ENCODE data around the gene FUT8.

FUT8 gene

DNA sequence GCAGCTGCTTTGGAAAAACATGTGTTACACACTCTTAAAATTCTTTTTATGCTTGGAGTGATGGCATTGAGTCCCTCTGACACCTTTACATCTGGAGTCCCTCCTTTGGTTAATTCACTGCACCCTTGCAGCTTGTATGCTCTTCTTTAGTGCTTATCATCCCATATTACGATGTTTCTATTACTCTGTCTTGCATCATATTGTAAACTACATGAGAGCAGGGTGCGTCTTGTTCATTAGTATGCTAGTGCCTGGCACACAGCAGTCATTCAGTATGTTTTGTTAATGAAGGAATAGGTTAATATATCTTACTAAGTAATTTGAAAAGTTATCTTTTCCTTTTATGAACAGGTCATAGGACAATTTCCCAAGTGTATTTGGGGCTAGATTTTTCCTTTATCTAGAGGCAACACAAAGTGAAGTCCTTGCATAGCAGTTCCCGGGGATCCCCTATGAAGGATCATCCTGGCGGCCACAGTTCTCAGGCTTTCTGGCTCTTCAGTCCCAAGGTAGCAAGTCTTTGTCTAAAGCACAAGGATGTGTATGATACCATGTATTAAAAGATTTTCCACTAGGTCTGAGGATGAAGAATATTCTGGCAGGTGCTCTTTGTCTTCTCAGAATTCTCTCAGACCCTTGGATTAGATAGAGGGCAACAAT, 363.8 kb downstream of the FUT8 start:
- DNase-seq (ENCODE audit: low spot score): no peak

DNA sequence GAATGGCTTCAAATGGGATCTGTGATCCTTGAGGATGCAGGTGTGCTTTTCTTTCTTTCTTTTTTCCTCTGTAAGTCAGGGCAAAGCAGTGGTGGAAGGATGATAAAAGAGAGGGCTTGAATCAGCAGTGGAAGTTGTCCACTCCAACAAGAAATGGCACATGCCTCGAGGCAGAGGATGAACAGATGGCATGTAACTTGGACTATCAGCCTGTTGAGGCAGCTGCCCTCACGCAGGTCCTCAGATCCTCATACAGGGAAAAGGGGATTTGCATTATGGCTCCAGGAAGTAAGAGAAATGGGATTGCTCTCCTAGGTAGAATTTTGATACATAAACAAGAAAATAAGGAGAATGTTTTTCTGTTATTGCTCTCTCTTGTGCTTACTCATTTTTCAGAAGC, 368.0 kb downstream of the FUT8 start:
- DNase-seq (ENCODE audit: low spot score): no peak

DNA sequence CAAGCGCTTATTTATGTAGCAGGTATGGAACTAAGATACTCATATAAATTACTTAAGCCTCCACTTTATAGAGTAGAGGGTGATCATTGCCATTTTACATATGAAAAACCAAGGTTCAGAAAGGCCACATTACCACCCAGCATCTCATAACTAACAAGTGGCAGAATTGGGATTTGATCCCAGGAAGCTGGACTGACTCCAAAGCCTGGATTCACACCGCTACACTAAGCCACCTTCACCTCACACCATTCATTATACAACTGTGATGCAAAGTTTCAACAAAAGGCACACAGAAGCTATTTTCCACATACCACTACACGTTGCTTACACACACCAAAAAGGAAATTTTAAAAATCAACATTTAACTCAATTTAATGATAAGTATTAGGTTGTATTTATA, 370.6 kb downstream of the FUT8 start:
- no peak for DNase-seq (ENCODE audit: low spot score)

DNA sequence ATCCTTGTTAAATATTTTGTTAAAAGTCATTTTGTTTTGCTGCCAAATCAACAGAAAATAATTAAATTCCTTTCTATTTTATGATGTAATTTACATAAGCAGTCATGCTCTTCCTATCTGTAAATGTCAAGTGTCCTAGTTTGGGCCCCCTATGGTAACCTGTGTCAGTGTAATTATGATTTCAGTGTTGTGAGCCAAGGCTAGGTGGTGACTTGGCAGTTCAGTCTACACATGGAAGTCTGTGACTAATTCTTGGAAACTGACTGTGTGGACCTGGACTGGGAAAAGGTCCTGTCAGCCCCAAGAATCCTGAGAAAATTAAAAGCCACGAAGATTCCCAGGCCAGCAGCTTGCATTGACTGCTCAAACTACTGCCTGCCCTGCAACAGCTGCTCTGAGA, 371.0 kb downstream of the FUT8 start:
- no peak for DNase-seq (ENCODE audit: low spot score)

DNA sequence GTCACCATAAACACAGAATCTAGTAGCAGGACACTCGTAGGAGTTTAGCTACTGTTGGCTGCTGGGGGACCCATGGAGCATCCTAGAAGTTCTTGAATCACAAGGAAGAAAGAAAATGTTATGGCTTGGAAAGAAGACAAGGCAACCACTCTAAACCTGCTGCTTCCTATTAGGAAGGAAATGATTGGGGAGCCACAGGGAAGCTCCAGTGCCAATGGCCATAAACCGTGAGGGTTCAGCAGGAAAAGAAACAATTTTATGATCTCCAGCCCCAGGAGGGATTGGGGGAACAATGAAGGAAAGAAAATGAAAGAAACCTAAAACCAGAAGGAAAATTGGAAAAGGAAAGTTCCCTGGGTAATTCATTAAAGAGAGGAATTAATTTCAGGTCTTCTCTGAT, 372.0 kb downstream of the FUT8 start:
- no peak for DNase-seq (ENCODE audit: low spot score)

DNA sequence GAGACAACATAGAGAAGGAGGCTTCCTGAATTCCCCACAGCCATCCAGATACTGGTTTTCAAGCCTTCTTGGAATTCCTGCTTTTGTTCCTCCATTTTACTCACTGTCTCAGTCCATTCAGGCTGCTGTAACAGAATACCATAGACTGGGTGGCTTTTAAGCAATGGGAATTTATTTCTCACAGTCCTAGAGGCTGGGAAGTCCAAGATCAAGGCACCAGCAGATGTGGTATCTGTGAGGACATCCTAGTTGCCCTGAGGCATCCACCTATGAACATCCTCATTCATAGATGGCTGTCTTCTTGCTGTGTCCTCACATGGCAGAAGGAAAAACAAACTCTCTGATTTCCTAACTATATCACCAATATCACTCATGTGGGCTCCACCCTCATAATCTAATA, 374.9 kb downstream of the FUT8 start:
- no peak for DNase-seq (ENCODE audit: low spot score)

DNA sequence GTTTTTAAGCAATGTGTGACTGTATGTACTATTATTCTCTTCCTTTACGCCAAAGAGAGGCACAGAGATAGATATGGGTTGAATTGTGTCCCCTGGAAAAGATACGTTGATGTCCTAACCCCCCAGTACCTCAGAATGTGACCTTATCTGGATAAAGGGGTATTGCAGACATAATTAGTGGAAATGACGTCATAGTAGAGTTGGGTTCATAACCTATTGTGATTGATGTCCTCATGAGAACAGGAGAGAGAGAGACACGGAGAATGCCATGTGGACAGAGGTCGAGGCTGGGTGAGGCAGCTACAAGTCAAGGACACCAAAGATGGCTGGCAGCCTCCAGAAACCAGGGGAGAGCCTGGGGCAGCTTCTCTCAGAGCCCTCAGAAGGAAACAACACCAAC, 376.3 kb downstream of the FUT8 start:
- no peak for DNase-seq (ENCODE audit: low spot score)

DNA sequence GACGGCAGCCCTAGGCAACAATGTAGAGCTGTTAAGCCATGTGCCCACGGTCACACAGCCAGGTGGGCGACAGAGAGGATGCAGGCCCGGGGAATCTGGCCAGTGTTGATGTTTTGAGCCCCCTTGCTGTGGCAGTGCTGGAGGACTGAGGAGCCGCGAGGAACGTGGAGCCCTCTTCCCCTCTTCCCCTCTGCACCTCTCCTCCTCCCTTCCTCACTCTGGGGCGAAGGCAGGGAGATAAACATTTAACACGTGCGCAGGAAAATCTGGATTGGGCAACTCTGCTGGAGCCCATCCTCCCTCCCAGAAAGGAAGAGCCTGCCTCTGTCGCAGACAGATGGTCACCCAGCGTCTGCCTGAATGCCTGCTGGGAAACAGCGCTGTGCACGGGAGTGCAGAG, 376.8 kb downstream of the FUT8 start:
- no peak for DNase-seq (ENCODE audit: low spot score)

DNA sequence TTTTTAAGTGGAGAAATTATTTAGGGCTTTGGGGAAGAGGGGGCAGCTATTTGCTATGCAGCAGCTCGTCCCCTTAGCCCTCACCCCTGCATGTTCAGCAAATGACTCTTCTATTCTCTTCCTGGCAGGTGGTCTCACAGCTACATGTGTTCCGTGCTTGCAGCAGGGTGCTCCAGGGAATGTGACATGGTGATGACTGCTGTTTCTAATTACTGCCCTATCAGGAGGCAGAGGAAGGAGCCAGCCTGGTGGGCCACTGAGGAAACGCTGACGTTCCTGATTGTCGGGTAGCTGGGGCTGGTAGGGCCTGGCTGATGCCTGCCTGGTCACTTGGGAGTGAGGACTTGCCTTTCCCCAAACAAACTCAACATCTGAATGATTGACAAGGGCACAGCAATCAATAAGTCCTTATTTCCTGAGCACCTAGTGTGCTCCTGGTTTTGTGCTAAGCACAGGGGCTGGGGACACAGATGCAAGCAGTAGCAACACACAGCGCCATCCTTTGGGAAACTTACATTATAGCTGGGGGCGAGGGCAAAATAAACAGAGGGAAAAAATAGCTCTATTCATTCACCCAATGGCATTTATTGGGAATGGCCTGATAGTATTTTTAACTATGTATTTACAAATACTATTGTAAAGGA, 377.8 kb downstream of the FUT8 start:
- DNase-seq (ENCODE audit: low spot score): no peak

DNA sequence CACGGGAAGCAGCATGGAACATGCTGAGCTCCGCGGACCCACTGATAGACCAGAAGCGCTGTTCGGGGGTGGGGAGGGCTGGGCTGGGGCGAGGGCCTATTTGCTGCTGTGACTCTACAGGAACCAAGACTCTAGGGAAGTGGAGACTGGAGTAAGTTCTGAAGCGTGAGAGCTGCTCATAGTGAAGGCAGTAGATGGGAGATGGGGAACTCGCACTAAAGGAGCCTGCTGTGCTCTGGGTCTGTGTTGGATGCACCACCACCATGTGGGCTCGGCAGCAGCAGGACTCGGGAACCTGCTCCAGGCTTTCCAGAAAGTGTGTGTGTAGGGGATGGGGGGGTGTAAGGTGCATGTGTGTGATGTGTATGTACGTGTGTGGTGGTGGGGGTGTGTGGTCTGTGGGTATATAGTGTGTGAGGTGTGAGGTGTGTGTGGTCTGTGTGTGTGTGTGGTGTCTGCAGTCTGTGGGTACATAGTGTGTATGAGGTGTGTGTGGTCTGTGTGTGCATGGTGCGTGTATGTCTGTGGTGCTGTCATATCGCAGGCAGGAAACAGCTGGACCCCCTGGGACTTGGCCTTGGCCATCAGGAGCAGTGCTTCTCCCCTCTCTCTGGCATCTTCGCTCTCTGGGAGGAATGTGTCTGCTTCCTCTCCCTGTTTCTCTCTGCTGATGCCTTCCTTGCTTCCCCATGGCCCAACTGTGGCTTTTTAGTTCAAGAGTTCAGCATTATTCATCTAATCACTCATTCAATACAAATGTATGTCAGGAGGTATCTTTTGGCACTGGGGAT, 378.9 kb downstream of the FUT8 start:
- DNase-seq (ENCODE audit: low spot score): no peak

DNA sequence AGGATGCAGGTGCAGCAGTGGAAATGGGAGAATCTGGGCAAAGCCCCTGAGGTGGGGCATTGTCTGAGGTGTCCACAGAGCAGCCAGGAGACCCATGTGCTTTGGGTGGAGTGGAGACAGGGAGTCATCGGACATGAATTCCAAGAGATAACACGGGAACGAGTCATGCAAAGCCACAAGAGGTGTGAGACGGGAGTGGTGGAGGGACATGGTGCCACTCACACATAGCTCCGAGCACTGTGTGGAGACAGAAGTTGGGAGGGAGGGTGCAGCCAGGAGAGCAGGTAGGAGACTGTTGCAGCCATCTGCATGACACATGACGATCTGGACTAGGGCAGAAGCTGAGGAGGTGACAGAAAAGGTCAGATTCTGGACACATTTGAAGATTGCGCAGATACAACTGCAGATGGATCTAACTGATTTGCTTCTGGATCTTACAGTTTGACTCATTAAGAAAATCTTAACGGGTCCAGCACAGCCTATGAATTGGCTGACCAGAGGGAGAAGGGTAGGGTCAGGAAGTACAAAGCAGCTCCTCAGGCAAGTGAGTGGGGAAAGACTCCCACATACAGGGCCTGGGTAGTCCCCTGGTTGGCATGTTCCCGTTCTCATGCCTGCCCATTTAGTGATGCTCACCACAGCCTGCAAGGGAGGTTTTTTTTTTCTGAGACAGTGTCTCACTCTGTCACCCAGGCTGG, 379.8 kb downstream of the FUT8 start:
- no peak for DNase-seq (ENCODE audit: low spot score)
